Panc1 (cell line): ENCODE results near the gene ZNF160. TPM values are rescaled to one million over a fixed set of nuclear protein-coding genes. Genes with fewer than 3 reads are reported as not detected.

Source experiments
- ATAC-seq: fragments of 200-7000 bp; cut with Tn5 transposase; 2 replicates; pipeline ENCODE4 v1.9.1; 2020; ENCODE audit warnings: mild to moderate bottlenecking, moderate library complexity
- Bru-seq: library from RNA; stranded (reverse); fragments of 400-500 nt; gene quantifications from one replicate; lab custom pipeline; 2021; lab: Mats Ljungman, UMichigan
- BruChase-seq, 2 experiments: library from RNA; stranded (reverse); fragments of 400-500 nt; gene quantifications; one replicate each; lab custom pipeline; 2021; lab: Mats Ljungman, UMichigan
- BruUV-seq: library from RNA; stranded (reverse); fragments of 400-500 nt; replicated peaks from 2 replicates; lab custom pipeline; 2021; lab: Mats Ljungman, UMichigan
- CTCF ChIA-PET: fragments of 300-600 bp; sonication (Branson Sonifier 250); formaldehyde crosslinking; loops from one replicate; lab custom pipeline; 2022; ENCODE audit warnings: antibody characterized with exemption; lab: Charles Lee
- POLR2A ChIA-PET: fragments of 300-600 bp; sonication (Branson Sonifier 250); formaldehyde crosslinking; loops from one replicate; lab custom pipeline; 2022; ENCODE audit warnings: antibody characterized with exemption; lab: Charles Lee
- DNase-seq: peaks from one replicate; pipeline ENCODE4 v3.0.0-alpha.2; 2010; ENCODE audit warnings: low read depth, low spot score
- H3K27ac ChIP-seq: 2 replicates; pipeline ENCODE4 v1.5.1; 2011; ENCODE audit warnings: mild to moderate bottlenecking, low read length, inconsistent platforms
- H3K27me3 ChIP-seq: fragments of 200-500 bp; sonication (Bioruptor generic); 2 replicates; pipeline ENCODE4 v1.6.0; 2014; ENCODE audit warnings: low read length, inconsistent platforms; ENCODE audit not compliant: control insufficient read depth, insufficient read depth
- H3K36me3 ChIP-seq: fragments of 200-500 bp; sonication (Bioruptor generic); 2 replicates; pipeline ENCODE4 v1.5.1; 2014; ENCODE audit warnings: inconsistent platforms, mild to moderate bottlenecking, low read length, moderate library complexity; ENCODE audit not compliant: control insufficient read depth, insufficient read depth
- H3K4me1 ChIP-seq: 2 replicates; pipeline ENCODE4 v1.5.1; 2011; ENCODE audit warnings: inconsistent platforms, mild to moderate bottlenecking, low read length, moderate library complexity; ENCODE audit not compliant: control insufficient read depth, insufficient read depth
- H3K4me3 ChIP-seq, 2 experiments: 2 replicates each; pipeline ENCODE4 v1.5.1; 2011 to 2012; ENCODE audit warnings: low read depth in 2 of 2, low read length in 2 of 2, mild to moderate bottlenecking in 2 of 2, inconsistent platforms in 1 of 2, moderate library complexity in 1 of 2
- H3K9me3 ChIP-seq: fragments of 200-500 bp; sonication (Bioruptor generic); 2 replicates; pipeline ENCODE4 v1.5.1; 2014; ENCODE audit warnings: low read depth, mild to moderate bottlenecking, inconsistent platforms, low read length, moderate library complexity; ENCODE audit not compliant: control insufficient read depth, insufficient read depth
- CTCF ChIP-seq: fragments of 450-650 bp; IDR thresholded peaks from 2 replicates; pipeline ENCODE4 v1.5.1; 2017; ENCODE audit warnings: mild to moderate bottlenecking
- POLR2AphosphoS5 ChIP-seq: IDR thresholded peaks from 2 replicates; pipeline ENCODE4 v1.6.1; 2012; ENCODE audit warnings: mild to moderate bottlenecking, low read depth, low read length, moderate library complexity
- REST ChIP-seq, 2 experiments: IDR thresholded peaks; 2 replicates each; pipeline ENCODE4 v1.6.1; 2011 to 2012; ENCODE audit warnings: low read depth in 2 of 2, control low read depth in 1 of 2, low read length in 1 of 2, mild to moderate bottlenecking in 1 of 2, moderate library complexity in 1 of 2; ENCODE audit not compliant: insufficient read depth in 1 of 2
- SIN3A ChIP-seq: IDR thresholded peaks from 2 replicates; pipeline ENCODE4 v1.6.1; 2012; ENCODE audit warnings: low read depth, mild to moderate bottlenecking, low read length, moderate library complexity, borderline replicate concordance; ENCODE audit not compliant: insufficient read depth
- TCF7L2 ChIP-seq: IDR thresholded peaks from 2 replicates; pipeline ENCODE4 v1.6.1; 2011; ENCODE audit warnings: mild to moderate bottlenecking, low read depth, low read length, inconsistent platforms
- in situ Hi-C: cut with HindIII; loops from 2 replicates; pipeline ENCODE4 v1.10.0; 2016; ENCODE audit warnings: low sequenced_read_pairs, low pct_unique_long_range_greater_than_20kb
- intact Hi-C: fragments of 100-400 bp; cut with micrococcal nuclease; formaldehyde crosslinking; loops from one replicate; pipeline ENCODE4 v1.10.0; 2022; ENCODE audit not compliant: unreplicated experiment
- long read RNA-seq: library from polyadenylated mRNA; unstranded; transcript quantifications from one replicate; pipeline ENCODE4 v2.0.0, GENCODE V29; 2021; ENCODE audit not compliant: unreplicated experiment
- polyA plus RNA-seq: library from polyadenylated mRNA; unstranded; fragments of >200 nt; gene quantifications from one replicate; pipeline ENCODE4 v1.2.1, GENCODE V29; 2012; ENCODE audit warnings: missing spikeins; ENCODE audit not compliant: insufficient read length
- total RNA-seq: library from RNA; stranded (reverse); gene quantifications from one replicate; pipeline ENCODE4 v1.2.1, GENCODE V29; 2021; ENCODE audit not compliant: unreplicated experiment

Gene ZNF160
- total RNA-seq, result 29.1 TPM
- 16.4 TPM for polyA plus RNA-seq
- Bru-seq, nascent RNA, result percentile 90 among the genes with signal in this experiment
- percentile 88 among the genes with signal in this experiment for BruChase-seq, experiment 1, labeled RNA remaining after a 2-hour chase
- percentile 80 among the genes with signal in this experiment for BruChase-seq, experiment 2, labeled RNA remaining after a 6-hour chase
- long read RNA-seq, full-length matches to known transcripts, result 35 of 55 reads
- long read RNA-seq, partial matches to known transcripts, result 5 of 55 reads
- long read RNA-seq, other reads (novel, unspliced or antisense), result 15 of 55 reads

DNA sequence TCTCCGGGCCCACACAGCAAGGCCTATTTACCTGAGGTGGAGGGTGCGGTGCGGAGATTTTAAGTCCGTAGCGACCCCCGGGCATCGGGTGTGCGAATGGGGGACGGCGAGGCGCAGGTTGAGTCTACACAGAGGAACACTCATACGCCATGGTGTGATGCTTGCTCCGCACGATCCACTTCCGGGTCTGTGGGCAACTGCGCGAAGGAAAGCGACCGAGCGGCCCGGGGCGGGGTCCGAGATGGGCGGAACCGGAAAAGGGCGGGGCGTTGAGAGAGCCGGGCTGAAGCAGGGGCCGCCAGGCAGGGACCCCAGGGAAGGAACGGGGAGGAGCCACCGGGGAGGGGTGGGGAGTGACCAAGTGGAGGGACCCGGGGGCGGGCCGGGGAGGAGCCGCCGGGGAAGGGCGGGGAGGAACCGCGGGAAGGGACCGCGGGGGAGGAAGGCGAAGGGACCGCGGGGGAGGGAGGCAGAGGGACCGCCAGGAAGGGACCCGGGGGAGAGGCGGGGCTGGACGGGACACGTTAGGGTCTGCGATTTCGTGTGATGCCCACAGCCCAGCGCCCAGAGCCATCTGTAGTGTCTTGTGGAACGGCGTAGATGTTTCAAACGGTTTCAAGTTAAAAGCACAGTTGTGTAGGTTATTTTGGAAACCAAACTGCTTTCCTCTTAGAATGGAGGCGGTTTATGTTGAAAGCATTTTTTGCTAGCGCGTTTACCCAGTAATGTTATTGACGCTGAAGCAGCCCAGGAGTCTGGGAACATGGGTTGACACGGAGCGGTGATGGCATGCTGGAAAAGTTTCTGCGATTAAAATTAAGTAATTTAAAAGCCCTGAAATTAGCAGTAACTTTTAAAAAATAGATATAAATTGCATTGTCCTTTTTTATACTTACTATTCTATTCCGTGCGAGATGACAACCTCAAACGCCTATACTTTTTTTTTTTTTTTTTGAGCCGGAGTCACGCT is at the start of gene ZNF160:
TSS of gene ZNF160 (minus strand) at position 189 of the 970 bp plus-strand sequence. CDS start 17,146 bp downstream, outside the sequence.
- intact Hi-C loops, result no loop called here
- Histone ChIP-seq H3K4me3 (peak within 1 kb of the TSS; percentile 89 to 97), H3K27me3 (no peaks in the 10 kb centered on the region), H3K36me3 (no peaks in the 10 kb centered on the region), H3K9me3 (no peaks in the 10 kb centered on the region; the same call in 1 of the 2 replicates), H3K27ac (peak within 1 kb of the TSS; percentile 93), H3K4me1 (peaks cover 11% of the 10 kb centered on the region)
- 0 out of 2 replicates have a peak, but pooled peaks have one; percentile 35 for TF ChIP-seq TCF7L2
- TF ChIP-seq REST (IDR thresholded peaks at IDR 0.05; ENCODE audit: insufficient read depth in 1 of 2, low read depth in 2 of 2, low read length in 1 of 2), result peak in 1 of 2 experiments; percentile 21; a peak in 1 of 4 replicates
- peak; percentile 76 for TF ChIP-seq SIN3A
- TF ChIP-seq CTCF, result no peak
- peak; percentile 97 for TF ChIP-seq POLR2AphosphoS5
- ChIA-PET POLR2A (no interaction called here), CTCF (interaction anchor here (0.7 kb wide), 1 partner anchor 1597 kb away, joined by 8 read pairs; no protein-coding TSS in a partner anchor)
- BruUV-seq, result no TSS peak
- in situ Hi-C loops, result no loop called here
- DNase-seq, result peak; percentile 90
- ATAC-seq, result peak; percentile 98

DNA sequence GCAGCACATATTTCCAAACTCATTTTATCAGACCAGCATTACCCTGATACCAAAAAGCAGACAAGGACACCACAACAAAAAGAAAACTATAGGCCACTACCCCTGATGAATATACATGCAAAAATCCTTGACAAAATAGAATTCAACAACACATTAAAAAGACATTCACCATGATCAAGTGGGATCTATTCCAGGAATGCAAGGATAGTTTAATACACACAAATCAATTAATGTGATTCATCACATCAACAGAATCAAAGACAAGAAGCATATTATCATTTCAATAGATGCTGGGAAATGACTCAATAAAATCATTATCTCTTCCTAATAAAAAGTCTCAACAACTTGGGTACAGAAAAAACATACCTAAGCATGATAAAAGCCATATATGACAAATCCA is 44.4 kb upstream of the ZNF160 start:
- Histone ChIP-seq H3K27ac (no peak overlapping the region), H3K36me3 (no peaks in the 10 kb centered on the region; the same call in 1 of the 2 replicates), H3K4me3 (no peak overlapping the region), H3K27me3 (no peaks in the 10 kb centered on the region), H3K4me1 (no peaks in the 10 kb centered on the region), H3K9me3 (peaks cover 63% of the 10 kb centered on the region)
- in situ Hi-C loops (no loop called here), intact Hi-C loops (no loop called here)
- DNase-seq, result no peak
- no TSS peak for BruUV-seq
- POLR2A ChIA-PET, result no interaction called here
- ATAC-seq, result no peak
- no peak for TF ChIP-seq TCF7L2
- CTCF ChIA-PET, result no interaction called here
